ENCODE results near the gene ACOT7.

The ACOT7 gene

DNA sequence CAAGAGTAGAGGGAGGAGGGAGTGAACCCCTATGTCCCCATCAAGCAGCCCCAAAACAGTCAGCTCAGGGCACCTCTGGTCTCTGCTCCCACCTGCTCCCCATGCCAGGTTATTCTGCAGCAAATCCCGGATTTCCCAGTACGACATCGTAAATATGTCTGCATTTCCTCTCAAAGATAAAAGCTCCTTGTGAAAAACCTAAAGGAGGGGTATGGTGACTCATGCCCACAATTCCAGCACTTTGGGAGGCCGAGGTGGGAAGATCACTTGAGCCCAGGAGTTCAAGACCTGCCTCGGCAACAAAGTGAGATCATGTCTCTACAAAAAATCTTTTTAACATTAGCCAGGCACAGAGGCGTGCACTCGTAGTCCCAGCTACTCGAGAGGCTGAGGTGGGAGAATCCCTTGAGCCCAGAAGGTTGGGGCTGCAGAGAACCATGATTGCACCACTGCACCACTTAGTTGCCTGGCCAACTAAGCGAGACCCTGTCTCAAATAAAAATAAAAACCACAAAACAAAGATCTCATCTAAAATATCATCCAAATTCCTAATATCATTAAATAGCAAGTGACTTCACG is 7.1 kb downstream of the ACOT7 start:
- no peaks in the 10 kb centered on the region for H3K79me2 ChIP-seq (ENCODE audit: insufficient read depth, low read length)
- TF ChIP-seq EZH2 (IDR thresholded peaks at IDR 0.05; ENCODE audit: borderline replicate concordance, low read length) = no peak
- TF ChIP-seq, protein P1, sequence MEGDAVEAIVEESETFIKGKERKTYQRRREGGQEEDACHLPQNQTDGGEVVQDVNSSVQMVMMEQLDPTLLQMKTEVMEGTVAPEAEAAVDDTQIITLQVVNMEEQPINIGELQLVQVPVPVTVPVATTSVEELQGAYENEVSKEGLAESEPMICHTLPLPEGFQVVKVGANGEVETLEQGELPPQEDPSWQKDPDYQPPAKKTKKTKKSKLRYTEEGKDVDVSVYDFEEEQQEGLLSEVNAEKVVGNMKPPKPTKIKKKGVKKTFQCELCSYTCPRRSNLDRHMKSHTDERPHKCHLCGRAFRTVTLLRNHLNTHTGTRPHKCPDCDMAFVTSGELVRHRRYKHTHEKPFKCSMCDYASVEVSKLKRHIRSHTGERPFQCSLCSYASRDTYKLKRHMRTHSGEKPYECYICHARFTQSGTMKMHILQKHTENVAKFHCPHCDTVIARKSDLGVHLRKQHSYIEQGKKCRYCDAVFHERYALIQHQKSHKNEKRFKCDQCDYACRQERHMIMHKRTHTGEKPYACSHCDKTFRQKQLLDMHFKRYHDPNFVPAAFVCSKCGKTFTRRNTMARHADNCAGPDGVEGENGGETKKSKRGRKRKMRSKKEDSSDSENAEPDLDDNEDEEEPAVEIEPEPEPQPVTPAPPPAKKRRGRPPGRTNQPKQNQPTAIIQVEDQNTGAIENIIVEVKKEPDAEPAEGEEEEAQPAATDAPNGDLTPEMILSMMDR (IDR thresholded peaks at IDR 0.05; ENCODE audit: low read length) = no peak
- no peak overlapping the region for H3K4me3 ChIP-seq (ENCODE audit: low read depth, low read length, poor library complexity, severe bottlenecking)
- peaks cover 5% of the 10 kb centered on the region for H3K9me3 ChIP-seq (ENCODE audit: low read length)
- H3K27me3 ChIP-seq (ENCODE audit: insufficient read depth, low read length) = no peaks in the 10 kb centered on the region
- H4K20me1 ChIP-seq (ENCODE audit: insufficient read depth, low read length) = no peaks in the 10 kb centered on the region
- no peaks in the 10 kb centered on the region for H3K9me2 ChIP-seq (ENCODE audit: low read depth, low read length)
- H3K4me1 ChIP-seq (ENCODE audit: insufficient read depth, low read length, severe bottlenecking) = no peaks in the 10 kb centered on the region
- H3K4me2 ChIP-seq (ENCODE audit: low read length) = no peak overlapping the region
- H3K36me3 ChIP-seq (ENCODE audit: insufficient read depth, low read length) = peaks cover 4% of the 10 kb centered on the region; the same call in 1 of the 2 replicates
- H3K9ac ChIP-seq (ENCODE audit: low read length) = no peak overlapping the region
- no peak overlapping the region for H2AFZ ChIP-seq (ENCODE audit: low read length)
- peaks cover 3% of the 10 kb centered on the region; the same call in 1 of the 2 replicates for H3F3A ChIP-seq (ENCODE audit: insufficient read depth, low read length)
- H3K27ac ChIP-seq (ENCODE audit: low read depth, low read length, poor library complexity, severe bottlenecking) = no peak overlapping the region

DNA sequence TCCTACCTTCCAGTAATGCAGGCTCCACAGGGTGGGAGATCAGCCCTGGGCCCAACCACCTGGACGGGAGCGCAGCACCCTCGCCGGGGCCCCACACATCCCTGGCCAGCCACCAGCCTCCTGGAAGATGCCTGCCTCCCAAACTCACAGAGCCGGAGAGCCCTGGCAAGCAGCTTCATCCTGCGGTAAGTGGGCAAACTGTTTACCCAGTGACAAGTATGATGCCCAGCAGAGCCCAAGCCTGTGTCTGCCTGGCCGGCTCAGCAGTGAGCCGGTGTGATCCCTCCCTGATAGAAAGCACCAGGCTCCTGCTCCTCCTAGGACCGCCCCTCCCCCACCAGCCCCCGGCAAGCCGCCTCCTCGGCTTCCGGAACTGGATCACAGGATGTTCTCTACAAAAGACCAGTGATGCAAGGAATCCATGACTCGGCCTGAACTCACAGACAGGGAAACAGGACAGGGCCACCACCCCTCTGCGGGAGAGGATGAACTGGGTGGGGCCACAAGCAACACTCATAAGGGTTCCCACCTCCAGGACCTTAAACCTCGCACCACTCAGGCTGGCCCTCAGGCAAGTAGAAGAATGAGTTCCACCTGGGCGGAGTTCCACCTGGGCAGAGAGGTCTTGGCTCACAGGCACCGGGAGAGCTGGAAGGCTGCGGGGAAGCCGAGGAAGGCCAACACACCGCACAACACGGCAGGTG is 7.9 kb downstream of the ACOT7 start:
- Histone ChIP-seq H3K36me3 (ENCODE audit: insufficient read depth, low read length) (peaks cover 4% of the 10 kb centered on the region; the same call in 1 of the 2 replicates), H3K9me3 (ENCODE audit: low read length) (peaks cover 5% of the 10 kb centered on the region), H3K27me3 (ENCODE audit: insufficient read depth, low read length) (no peaks in the 10 kb centered on the region), H3K27ac (ENCODE audit: low read depth, low read length, poor library complexity, severe bottlenecking) (no peak overlapping the region), H3K9ac (ENCODE audit: low read length) (no peak overlapping the region), H3K79me2 (ENCODE audit: insufficient read depth, low read length) (no peaks in the 10 kb centered on the region), H3K4me1 (ENCODE audit: insufficient read depth, low read length, severe bottlenecking) (no peaks in the 10 kb centered on the region), H3K4me2 (ENCODE audit: low read length) (no peak overlapping the region), H3K9me2 (ENCODE audit: low read depth, low read length) (no peaks in the 10 kb centered on the region), H4K20me1 (ENCODE audit: insufficient read depth, low read length) (no peaks in the 10 kb centered on the region), H3K4me3 (ENCODE audit: low read depth, low read length, poor library complexity, severe bottlenecking) (no peak overlapping the region), H3F3A (ENCODE audit: insufficient read depth, low read length) (peaks cover 3% of the 10 kb centered on the region; the same call in 1 of the 2 replicates), H2AFZ (ENCODE audit: low read length) (no peak overlapping the region)
- TF ChIP-seq EZH2 (IDR thresholded peaks at IDR 0.05; ENCODE audit: borderline replicate concordance, low read length) = no peak
- TF ChIP-seq, protein P1 (IDR thresholded peaks at IDR 0.05; ENCODE audit: low read length) = no peak

DNA sequence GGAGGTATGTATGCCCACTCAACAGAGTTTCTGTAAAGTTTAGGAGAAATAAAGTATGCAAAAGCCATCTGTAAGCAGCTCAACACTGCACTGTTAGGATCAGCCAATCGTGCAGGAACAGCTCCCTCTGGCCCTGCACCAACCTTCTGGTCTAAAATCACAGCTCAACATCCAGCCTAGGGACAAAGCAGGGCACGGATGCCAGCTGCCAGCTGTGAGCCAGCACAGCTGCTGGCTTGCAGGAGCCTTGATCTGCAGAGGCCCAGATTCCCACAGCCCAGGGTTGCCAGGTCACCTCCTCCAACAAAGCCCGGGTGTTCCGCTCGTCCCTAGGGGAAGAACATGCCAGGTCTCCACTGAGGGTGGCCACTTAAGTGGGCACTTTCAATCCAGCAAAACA is 8.6 kb downstream of the ACOT7 start:
- Histone ChIP-seq H3K9me3 (ENCODE audit: low read length) (peaks cover 5% of the 10 kb centered on the region), H3K36me3 (ENCODE audit: insufficient read depth, low read length) (peaks cover 4% of the 10 kb centered on the region; the same call in 1 of the 2 replicates), H3K9me2 (ENCODE audit: low read depth, low read length) (no peaks in the 10 kb centered on the region), H3K79me2 (ENCODE audit: insufficient read depth, low read length) (no peaks in the 10 kb centered on the region), H3K4me3 (ENCODE audit: low read depth, low read length, poor library complexity, severe bottlenecking) (no peak overlapping the region), H3K4me1 (ENCODE audit: insufficient read depth, low read length, severe bottlenecking) (no peaks in the 10 kb centered on the region), H3K27ac (ENCODE audit: low read depth, low read length, poor library complexity, severe bottlenecking) (no peak overlapping the region), H3K27me3 (ENCODE audit: insufficient read depth, low read length) (no peaks in the 10 kb centered on the region), H4K20me1 (ENCODE audit: insufficient read depth, low read length) (no peaks in the 10 kb centered on the region), H3K9ac (ENCODE audit: low read length) (no peak overlapping the region), H3F3A (ENCODE audit: insufficient read depth, low read length) (peaks cover 3% of the 10 kb centered on the region; the same call in 1 of the 2 replicates), H3K4me2 (ENCODE audit: low read length) (no peak overlapping the region), H2AFZ (ENCODE audit: low read length) (no peak overlapping the region)
- TF ChIP-seq, protein P1 (IDR thresholded peaks at IDR 0.05; ENCODE audit: low read length) = no peak
- no peak for TF ChIP-seq EZH2 (IDR thresholded peaks at IDR 0.05; ENCODE audit: borderline replicate concordance, low read length)
